NCI-H1694 (cell line): Measurements from ENCODE around the gene CPT1A.

Experiments
- DNase-seq: peaks from one replicate; lab custom pipeline; 2025; lab: John Stamatoyannopoulos, UW

Gene CPT1A

GRCh38 chr11:68831124-68831523, 10.6 kb downstream of the CPT1A start:
- DNase-seq: no peak

GRCh38 chr11:68829581-68829980, 12.1 kb downstream of the CPT1A start:
- DNase-seq: no peak

- no peak for DNase-seq
Observed at GRCh38 chr11:68828957-68829356, 12.8 kb downstream of the CPT1A start.

- DNase-seq: no peak
Observed at GRCh38 chr11:68828155-68828931, 13.4 kb downstream of the CPT1A start.

GRCh38 chr11:68827733-68828132, 14.0 kb downstream of the CPT1A start:
- DNase-seq: no peak

GRCh38 chr11:68826726-68827125, 15.0 kb downstream of the CPT1A start:
- DNase-seq: no peak

GRCh38 chr11:68825571-68825970, 16.1 kb downstream of the CPT1A start:
- no peak for DNase-seq

- DNase-seq: no peak
Observed at GRCh38 chr11:68822546-68822945, 19.2 kb downstream of the CPT1A start.

GRCh38 chr11:68821670-68822069, 20.0 kb downstream of the CPT1A start:
- DNase-seq: no peak

GRCh38 chr11:68819362-68819761, 22.4 kb downstream of the CPT1A start:
- no peak for DNase-seq

- no peak for DNase-seq
Observed at GRCh38 chr11:68818181-68818580, 23.5 kb downstream of the CPT1A start.

- no peak for DNase-seq
Observed at GRCh38 chr11:68817554-68817953, 24.2 kb downstream of the CPT1A start.

- no peak for DNase-seq
Observed at GRCh38 chr11:68816917-68817419, 24.7 kb downstream of the CPT1A start.

GRCh38 chr11:68816251-68816776, 25.4 kb downstream of the CPT1A start:
- no peak for DNase-seq

GRCh38 chr11:68813773-68814172, 27.9 kb downstream of the CPT1A start:
- no peak for DNase-seq

- no peak for DNase-seq
Observed at GRCh38 chr11:68812526-68812925, 29.2 kb downstream of the CPT1A start.

GRCh38 chr11:68810164-68810563, 31.6 kb downstream of the CPT1A start:
- DNase-seq: peak; percentile 25

- no peak for DNase-seq
Observed at GRCh38 chr11:68809506-68809905, 32.2 kb downstream of the CPT1A start.

GRCh38 chr11:68808787-68809186, 32.9 kb downstream of the CPT1A start:
- no peak for DNase-seq

GRCh38 chr11:68806931-68807844, 34.5 kb downstream of the CPT1A start:
- DNase-seq: no peak

- no peak for DNase-seq
Observed at GRCh38 chr11:68804786-68805185, 36.9 kb downstream of the CPT1A start.

- no peak for DNase-seq
Observed at GRCh38 chr11:68803766-68804165, 38.0 kb downstream of the CPT1A start.
